ENCODE results near the gene TERT. TPM values are rescaled to one million over a fixed set of nuclear protein-coding genes. Genes with fewer than 3 reads are reported as not detected.

The TERT gene
- total and polyA plus RNA-seq, 10 of the 15 experiments (the other 5 are each of a cell fraction or from before 2014, with no cell fraction given) = 0.08 to 21.5 (median 5.0) TPM

- TF ChIP-seq, protein P1, sequence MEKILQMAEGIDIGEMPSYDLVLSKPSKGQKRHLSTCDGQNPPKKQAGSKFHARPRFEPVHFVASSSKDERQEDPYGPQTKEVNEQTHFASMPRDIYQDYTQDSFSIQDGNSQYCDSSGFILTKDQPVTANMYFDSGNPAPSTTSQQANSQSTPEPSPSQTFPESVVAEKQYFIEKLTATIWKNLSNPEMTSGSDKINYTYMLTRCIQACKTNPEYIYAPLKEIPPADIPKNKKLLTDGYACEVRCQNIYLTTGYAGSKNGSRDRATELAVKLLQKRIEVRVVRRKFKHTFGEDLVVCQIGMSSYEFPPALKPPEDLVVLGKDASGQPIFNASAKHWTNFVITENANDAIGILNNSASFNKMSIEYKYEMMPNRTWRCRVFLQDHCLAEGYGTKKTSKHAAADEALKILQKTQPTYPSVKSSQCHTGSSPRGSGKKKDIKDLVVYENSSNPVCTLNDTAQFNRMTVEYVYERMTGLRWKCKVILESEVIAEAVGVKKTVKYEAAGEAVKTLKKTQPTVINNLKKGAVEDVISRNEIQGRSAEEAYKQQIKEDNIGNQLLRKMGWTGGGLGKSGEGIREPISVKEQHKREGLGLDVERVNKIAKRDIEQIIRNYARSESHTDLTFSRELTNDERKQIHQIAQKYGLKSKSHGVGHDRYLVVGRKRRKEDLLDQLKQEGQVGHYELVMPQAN (conservative IDR thresholded peaks at IDR 0.05) = no peak
Observed at GRCh38 chr5:1244976-1245375, 49.9 kb downstream of the TERT start (continued).

DNA sequence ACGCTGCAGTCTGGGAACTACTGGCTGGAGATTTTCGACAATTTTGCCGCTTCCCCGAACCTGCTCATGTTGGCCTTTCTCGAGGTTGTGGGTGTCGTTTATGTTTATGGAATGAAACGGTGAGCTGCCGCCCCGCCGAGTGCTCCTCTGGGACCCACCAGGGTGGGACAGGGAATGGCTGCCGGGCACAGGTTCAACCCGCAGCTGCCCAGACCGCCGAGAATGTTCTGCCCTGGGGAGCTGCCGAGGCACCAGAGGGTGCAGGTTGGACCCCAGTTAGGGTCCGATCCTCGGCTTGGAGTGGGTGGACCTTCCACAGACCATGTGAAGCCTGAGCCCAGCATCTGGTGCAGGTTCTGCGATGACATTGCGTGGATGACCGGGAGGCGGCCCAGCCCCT, 50.6 kb downstream of the TERT start:
- ChIA-PET CTCF (interaction anchor here (0.5 kb wide), 1 partner anchor 1146 kb away, joined by 3 read pairs; no protein-coding TSS in a partner anchor), POLR2A (no interaction called here), RAD21 (ENCODE audit: unreplicated experiment) (no interaction called here), SMC1A (ENCODE audit: uncharacterized antibody, unreplicated experiment) (no interaction called here)
- ATAC-seq = no peak
- Histone ChIP-seq H4K20me1 (ENCODE audit: control insufficient read depth, insufficient read depth) (no peaks in the 10 kb centered on the region), H3K79me2 (ENCODE audit: control insufficient read depth, insufficient read depth, low read length) (no peaks in the 10 kb centered on the region), H3K27me3 (replicated peaks in 1 of 2; ENCODE audit: control insufficient read depth in 2 of 2, insufficient read depth in 2 of 2, low read length in 1 of 2) (no peaks in the 10 kb centered on the region; a peak in 1 of 4 replicates), H3K9me3 (replicated peaks; ENCODE audit: control insufficient read depth, insufficient read depth, low read length) (no peaks in the 10 kb centered on the region), H2AFZ (ENCODE audit: control insufficient read depth, low read depth, low read length) (no peak overlapping the region), H3K4me1 (ENCODE audit: control insufficient read depth, insufficient read depth, low read length) (no peaks in the 10 kb centered on the region), H3K27ac (ENCODE audit: control insufficient read depth, insufficient read depth) (no peak overlapping the region), H3K9ac (ENCODE audit: control insufficient read depth, insufficient read depth, low read length) (no peak overlapping the region), H3K4me3 (no peak overlapping the region), H3K4me2 (ENCODE audit: control insufficient read depth, insufficient read depth) (no peak overlapping the region), H3K36me3 (ENCODE audit: control insufficient read depth in 2 of 2, insufficient read depth in 2 of 2, low read length in 1 of 2) (no peaks in the 10 kb centered on the region)
- no peak for TF ChIP-seq IKZF1 (conservative IDR thresholded peaks at IDR 0.05)
- no peak for TF ChIP-seq NR2C2 (IDR thresholded peaks at IDR 0.05; ENCODE audit: borderline replicate concordance, control insufficient read depth, insufficient read length, low read depth)
- no peak for TF ChIP-seq BRCA1 (IDR thresholded peaks at IDR 0.05; ENCODE audit: low read depth, low read length)
- no peak for TF ChIP-seq SMAD5 (IDR thresholded peaks at IDR 0.05; ENCODE audit: low read depth)
- TF ChIP-seq NR2F1 (conservative IDR thresholded peaks at IDR 0.05) = no peak
- no peak for TF ChIP-seq SPI1 (IDR thresholded peaks at IDR 0.05; ENCODE audit: borderline replicate concordance, insufficient read depth, low read depth, low read length)
- no peak for TF ChIP-seq ZBTB4 (CRISPR knock-in tag; IDR thresholded peaks at IDR 0.05)
- TF ChIP-seq MEF2A (IDR thresholded peaks at IDR 0.05; ENCODE audit: insufficient read depth, low read depth, low read length) = no peak
- TF ChIP-seq NFIC (IDR thresholded peaks at IDR 0.05; ENCODE audit: low read depth, low read length) = no peak
- no peak for TF ChIP-seq RAD51 (IDR thresholded peaks at IDR 0.05)
- in situ Hi-C loops (cut with MboI) (no loop called here), intact Hi-C loops (cut with micrococcal nuclease; ENCODE audit: unreplicated experiment) (no loop called here)
- 29% methylated on average over 15 of the region's 21 CpGs for WGBS (ENCODE audit: insufficient coverage, insufficient replicate concordance, low lambda C conversion rate, missing lambda C conversion rate)
- no peak for DNase-seq (ENCODE audit: low read depth, low spot score)
- no peak for FAIRE-seq
- BruUV-seq (replicated peaks) = no TSS peak
